Subcutaneous abdominal adipose tissue (tissue), 5 donors: Measurements from ENCODE around the gene TC2N.
A peak's percentile ranks its signal among the peaks of the same experiment; 100 is the strongest.
"Not testable (repeated sequence)": the region's sequence is repeated elsewhere in the genome, so short reads cannot be mapped to it uniquely, and the experiment has no call there.

Experiments
- H3K27ac ChIP-seq: one replicate; pipeline ENCODE4 v1.7.0; 2013; ENCODE audit warnings: low read depth, mild to moderate bottlenecking, inconsistent platforms, low read length, moderate library complexity
- H3K27me3 ChIP-seq, 5 donors: one replicate each; pipeline ENCODE4 v1.7.0; 2013; ENCODE audit warnings: low read length in 5 of 5, inconsistent platforms in 1 of 5; ENCODE audit not compliant: control insufficient read depth in 5 of 5, insufficient read depth in 4 of 5
- H3K36me3 ChIP-seq, 5 donors: one replicate each; pipeline ENCODE4 v1.7.0; 2013; ENCODE audit warnings: low read length in 5 of 5; ENCODE audit not compliant: control insufficient read depth in 5 of 5, insufficient read depth in 5 of 5
- H3K4me1 ChIP-seq, 5 donors: one replicate each; pipeline ENCODE4 v1.7.0; 2013; ENCODE audit warnings: low read length in 5 of 5, mild to moderate bottlenecking in 3 of 5, moderate library complexity in 1 of 5; ENCODE audit not compliant: control insufficient read depth in 5 of 5, insufficient read depth in 5 of 5
- H3K4me3 ChIP-seq, 5 donors: one replicate each; pipeline ENCODE4 v1.7.0; 2013; ENCODE audit warnings: low read length in 5 of 5, low read depth in 1 of 5
- H3K9ac ChIP-seq, 5 donors: one replicate each; pipeline ENCODE4 v1.7.0; 2013; ENCODE audit warnings: low read length in 5 of 5, mild to moderate bottlenecking in 4 of 5, moderate library complexity in 3 of 5
- H3K9me3 ChIP-seq, 5 donors: one replicate each; pipeline ENCODE4 v1.7.0; 2013; ENCODE audit warnings: low read length in 5 of 5; ENCODE audit not compliant: control insufficient read depth in 5 of 5
- donor health status: healthy.
- donor health status: healthy.
- donor health status: healthy.
- donor health status: healthy.
- donor health status: healthy.

The TC2N gene

DNA sequence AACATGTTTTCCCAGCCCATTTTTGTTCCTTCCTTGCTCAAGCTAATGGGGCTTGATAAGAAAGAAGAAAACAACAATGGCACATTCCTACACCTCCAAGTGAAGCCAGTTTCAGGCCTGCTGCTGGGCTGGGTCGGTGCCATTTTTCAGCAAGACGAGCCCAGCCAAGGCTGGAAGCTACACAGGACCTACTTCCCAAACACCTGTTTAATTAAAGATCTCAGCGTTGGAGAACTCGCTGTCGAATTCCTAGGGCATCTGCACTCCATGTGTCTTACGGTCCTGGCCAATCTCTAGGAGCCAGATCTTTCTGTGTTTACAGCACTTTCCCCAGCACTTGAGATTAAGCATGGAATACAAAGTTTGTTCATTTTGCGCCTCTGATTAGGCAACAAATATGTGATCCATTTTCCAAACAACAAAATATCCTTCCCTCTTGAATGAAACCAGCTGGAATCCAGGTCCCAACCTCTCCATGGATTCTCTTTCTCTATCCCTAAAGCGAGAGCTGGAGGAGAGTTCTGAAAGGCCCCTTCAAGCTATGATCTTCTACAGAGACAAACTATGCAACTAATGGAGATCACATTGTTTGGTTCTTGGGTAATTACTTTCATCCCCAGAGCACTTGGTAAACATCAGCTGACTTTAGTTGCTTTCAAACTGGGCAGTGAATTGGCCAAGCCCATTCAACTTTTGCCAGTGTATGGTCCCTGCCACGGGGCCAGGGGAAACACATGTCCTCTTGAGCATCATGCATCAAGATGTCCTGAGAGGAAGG, 34.3 kb upstream of the TC2N start:
- H3K27me3 ChIP-seq = no peaks in the 10 kb centered on the region
- peaks cover 9 to 56% (median 39%) of the 10 kb centered on the region in 5 donors for H3K4me1 ChIP-seq
- H3K36me3 ChIP-seq = no peaks in the 10 kb centered on the region
- H3K9me3 ChIP-seq = no peaks in the 10 kb centered on the region
- peak overlapping the region; percentile 42 for H3K27ac ChIP-seq
- no peak overlapping the region for H3K9ac ChIP-seq
- no peak overlapping the region for H3K4me3 ChIP-seq

DNA sequence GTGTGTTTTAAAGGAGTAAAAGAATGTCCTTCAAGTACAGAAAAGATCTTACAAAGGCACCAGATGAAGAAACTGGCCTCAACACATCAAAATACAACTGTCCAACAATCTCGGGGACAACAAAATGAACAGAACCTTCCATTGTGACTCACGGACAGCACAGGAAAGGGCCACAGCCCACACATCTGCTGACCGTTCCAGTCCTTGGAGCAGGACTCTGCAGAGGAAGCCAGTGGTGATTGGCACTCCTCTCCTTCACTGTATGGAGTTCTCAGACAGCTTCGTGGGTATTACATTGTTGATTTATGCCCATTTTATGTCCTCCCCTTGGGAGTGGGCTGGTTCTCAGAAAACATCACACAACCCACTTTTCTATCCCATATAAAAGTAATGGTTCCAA, 32.5 kb upstream of the TC2N start:
- H3K9me3 ChIP-seq = no peaks in the 10 kb centered on the region

DNA sequence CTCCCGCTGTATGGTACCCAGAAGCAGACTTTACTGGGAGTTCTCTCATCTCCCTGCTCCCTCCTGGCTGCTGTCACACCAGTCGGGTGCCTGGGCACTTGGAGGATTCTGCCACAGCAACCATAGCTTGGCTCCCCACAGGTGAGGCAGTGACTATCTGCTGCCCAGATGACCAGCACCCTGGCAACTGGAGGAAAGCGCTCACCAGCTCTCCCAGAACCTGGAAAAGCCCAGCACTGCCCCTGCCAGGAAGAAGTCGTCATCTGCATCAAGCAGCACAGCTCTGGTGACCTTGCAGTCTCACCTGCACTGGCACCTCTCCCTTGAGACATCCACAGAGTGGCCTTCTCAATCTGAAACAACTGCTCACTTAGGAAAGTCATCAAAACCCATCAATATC, 31.9 kb upstream of the TC2N start:
- H3K4me3 ChIP-seq = no peak overlapping the region
- H3K36me3 ChIP-seq = no peaks in the 10 kb centered on the region
- peaks cover 9 to 62% (median 45%) of the 10 kb centered on the region in 5 donors for H3K4me1 ChIP-seq
- H3K9me3 ChIP-seq = no peaks in the 10 kb centered on the region
- peak overlapping the region; percentile 5 for H3K27ac ChIP-seq
- no peak overlapping the region for H3K9ac ChIP-seq
- no peaks in the 10 kb centered on the region for H3K27me3 ChIP-seq

More for the DNA sequence above, 32.5 kb upstream of the TC2N start:
- H3K9ac ChIP-seq = no peak overlapping the region
- H3K27ac ChIP-seq = no peak overlapping the region
- H3K36me3 ChIP-seq = no peaks in the 10 kb centered on the region
- peaks cover 9 to 62% (median 45%) of the 10 kb centered on the region in 5 donors for H3K4me1 ChIP-seq
- H3K27me3 ChIP-seq = no peaks in the 10 kb centered on the region
- no peak overlapping the region for H3K4me3 ChIP-seq

DNA sequence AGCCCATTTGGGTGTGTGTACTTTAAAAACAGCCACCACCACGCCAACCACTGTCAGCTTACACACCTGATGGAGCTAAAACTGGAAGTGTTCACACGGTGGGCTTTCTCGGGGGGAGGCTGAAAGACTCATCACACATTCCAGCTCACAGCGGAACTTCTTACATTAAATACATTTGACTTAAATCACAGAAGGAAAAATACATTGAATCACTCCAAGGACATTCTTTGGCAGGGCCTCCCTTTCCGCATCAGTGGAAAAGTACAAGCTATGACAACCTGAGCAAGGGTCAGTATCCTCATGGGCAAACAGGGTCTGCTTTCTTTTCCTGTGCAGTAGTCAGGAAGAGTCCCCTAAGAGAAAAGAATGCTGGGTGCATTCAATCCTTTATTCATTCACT, 31.0 kb upstream of the TC2N start:
- Histone ChIP-seq H3K9ac (no peak overlapping the region), H3K4me1 (peaks cover 9 to 62% (median 45%) of the 10 kb centered on the region in 5 donors), H3K9me3 (no peaks in the 10 kb centered on the region), H3K27ac (peak overlapping the region; percentile 63), H3K36me3 (no peaks in the 10 kb centered on the region), H3K4me3 (no peak overlapping the region), H3K27me3 (no peaks in the 10 kb centered on the region)

DNA sequence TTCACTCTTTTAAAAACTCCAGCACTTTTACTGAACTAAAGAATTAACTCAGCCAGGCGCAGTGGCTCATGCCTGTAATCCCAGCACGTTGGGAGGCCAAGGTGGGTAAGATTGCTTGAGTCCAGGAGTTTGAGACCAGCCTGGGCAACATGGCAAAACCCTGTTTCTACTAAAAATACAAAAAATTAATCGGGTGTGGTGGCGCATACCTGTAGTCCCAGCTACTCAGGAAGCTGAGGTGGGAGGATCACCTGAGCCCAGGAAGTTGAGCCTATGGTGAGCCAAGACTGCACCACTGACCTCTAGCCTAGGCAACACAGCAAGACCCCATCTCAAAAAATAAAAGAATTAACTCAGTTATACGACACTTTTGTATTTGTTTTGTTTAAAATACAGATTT, 30.4 kb upstream of the TC2N start:
- not testable (repeated sequence) for H3K27me3 ChIP-seq, H3K36me3 ChIP-seq, H3K4me3 ChIP-seq, H3K9me3 ChIP-seq, H3K9ac ChIP-seq
- Histone ChIP-seq H3K4me1 (peaks cover 9 to 60% (median 46%) of the 10 kb centered on the region in 5 donors), H3K27ac (peak overlapping the region; percentile 63)

DNA sequence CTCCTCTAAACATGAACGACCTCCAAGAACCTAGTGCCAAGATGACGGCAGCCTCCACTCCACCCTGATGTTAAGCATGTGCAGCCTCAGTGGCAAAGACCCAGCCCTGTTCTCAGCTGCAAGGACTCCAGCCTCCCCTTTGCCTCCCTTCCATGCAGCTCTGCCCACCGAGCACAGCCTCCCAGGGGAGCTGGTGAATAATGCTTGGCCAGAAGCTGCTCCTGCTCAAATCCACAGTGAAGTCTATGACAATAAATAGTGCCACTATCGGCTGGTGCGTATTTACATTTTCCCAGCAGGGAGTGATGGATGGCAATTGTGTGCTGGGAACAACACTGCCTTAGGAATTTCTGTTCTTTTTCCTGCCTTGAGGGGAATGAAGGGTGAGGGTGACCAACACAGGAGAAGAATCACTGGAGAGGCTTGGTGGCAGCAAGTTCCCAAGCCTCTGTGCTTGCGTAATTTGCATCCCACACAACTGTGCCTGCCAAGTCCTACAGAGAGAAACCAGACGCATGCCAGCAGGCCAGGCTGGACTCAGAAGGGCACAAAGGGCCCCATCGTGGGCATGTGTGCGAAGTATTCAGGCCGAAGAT, 29.9 kb upstream of the TC2N start:
- Histone ChIP-seq H3K9me3 (no peaks in the 10 kb centered on the region), H3K9ac (no peak overlapping the region), H3K4me3 (peak overlapping the region in 1 of 5 donors; percentile 26), H3K36me3 (no peaks in the 10 kb centered on the region), H3K27me3 (no peaks in the 10 kb centered on the region), H3K27ac (peak overlapping the region; percentile 63), H3K4me1 (peaks cover 9 to 60% (median 47%) of the 10 kb centered on the region in 5 donors)

DNA sequence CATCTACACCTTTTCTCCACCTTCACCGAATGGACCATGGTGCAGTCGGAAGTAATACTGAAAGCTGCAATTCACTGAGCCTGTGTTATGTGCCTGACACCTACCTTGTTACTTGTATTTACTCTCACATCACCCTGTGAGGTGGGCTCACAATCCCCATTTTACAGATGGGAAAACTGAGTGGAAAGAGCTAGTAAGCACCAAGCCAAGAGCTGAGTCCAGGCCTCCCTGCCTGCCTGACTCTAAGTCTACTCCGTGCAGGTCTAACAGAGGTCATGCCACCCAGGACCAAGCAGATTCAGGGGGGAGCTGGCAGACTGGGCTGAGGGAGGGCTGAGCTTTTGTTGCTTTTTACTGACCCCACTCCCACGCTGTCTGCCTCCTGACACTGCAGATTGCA, 29.1 kb upstream of the TC2N start:
- no peaks in the 10 kb centered on the region for H3K27me3 ChIP-seq
- peaks cover 9 to 55% (median 46%) of the 10 kb centered on the region in 5 donors for H3K4me1 ChIP-seq
- no peaks in the 10 kb centered on the region for H3K9me3 ChIP-seq
- no peaks in the 10 kb centered on the region for H3K36me3 ChIP-seq
- peak overlapping the region; percentile 63 for H3K27ac ChIP-seq
- no peak overlapping the region for H3K9ac ChIP-seq
- H3K4me3 ChIP-seq = no peak overlapping the region

DNA sequence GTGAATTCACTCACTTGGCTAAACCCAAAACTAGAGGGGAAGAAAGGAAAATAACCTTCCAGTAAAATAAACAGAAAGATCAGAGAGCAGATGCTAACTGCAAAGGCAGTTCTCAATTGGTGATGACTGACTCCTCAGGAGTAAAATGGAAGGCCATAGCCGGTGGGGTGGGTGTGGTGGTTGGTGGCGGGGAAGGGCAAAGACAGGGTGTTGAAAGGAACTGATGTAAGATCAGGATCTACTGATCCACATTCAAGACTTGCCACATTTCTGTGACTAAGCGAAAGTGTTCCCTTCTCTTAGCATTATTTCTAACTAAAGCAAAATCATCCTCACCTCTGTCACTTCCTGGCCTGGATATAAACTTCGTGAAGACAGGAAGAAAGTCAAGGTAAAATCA, 26.3 kb upstream of the TC2N start:
- peaks cover 12 to 58% (median 47%) of the 10 kb centered on the region in 5 donors for H3K4me1 ChIP-seq
- H3K9me3 ChIP-seq = no peaks in the 10 kb centered on the region
- no peak overlapping the region for H3K4me3 ChIP-seq
- H3K36me3 ChIP-seq = peaks cover 0 to 9% (median 5%) of the 10 kb centered on the region in 5 donors
- H3K9ac ChIP-seq = no peak overlapping the region
- H3K27ac ChIP-seq = no peak overlapping the region
- no peaks in the 10 kb centered on the region for H3K27me3 ChIP-seq

DNA sequence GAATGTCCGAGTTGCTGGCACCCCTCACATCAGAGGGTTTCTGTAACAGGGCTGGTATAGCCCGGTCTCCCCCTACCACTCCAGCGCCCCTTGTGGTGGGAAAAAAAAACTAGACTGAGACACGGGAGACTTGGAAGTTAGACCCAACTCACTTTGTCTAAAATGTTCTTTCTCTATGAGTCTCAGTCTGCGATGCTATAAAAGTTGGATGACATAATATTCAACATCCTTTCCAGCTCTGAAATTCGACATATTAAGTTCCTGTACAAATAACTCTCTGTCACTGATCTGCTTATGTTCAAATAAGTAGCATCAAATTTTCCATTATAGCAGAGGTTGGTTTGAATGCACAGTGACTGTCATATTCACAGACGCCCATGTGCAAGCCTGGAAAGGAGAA, 25.7 kb upstream of the TC2N start:
- Histone ChIP-seq H3K27me3 (no peaks in the 10 kb centered on the region), H3K9me3 (no peaks in the 10 kb centered on the region), H3K4me3 (no peak overlapping the region), H3K36me3 (peaks cover 0 to 9% (median 5%) of the 10 kb centered on the region in 5 donors), H3K4me1 (peaks cover 10 to 55% (median 41%) of the 10 kb centered on the region in 5 donors), H3K9ac (no peak overlapping the region), H3K27ac (no peak overlapping the region)

DNA sequence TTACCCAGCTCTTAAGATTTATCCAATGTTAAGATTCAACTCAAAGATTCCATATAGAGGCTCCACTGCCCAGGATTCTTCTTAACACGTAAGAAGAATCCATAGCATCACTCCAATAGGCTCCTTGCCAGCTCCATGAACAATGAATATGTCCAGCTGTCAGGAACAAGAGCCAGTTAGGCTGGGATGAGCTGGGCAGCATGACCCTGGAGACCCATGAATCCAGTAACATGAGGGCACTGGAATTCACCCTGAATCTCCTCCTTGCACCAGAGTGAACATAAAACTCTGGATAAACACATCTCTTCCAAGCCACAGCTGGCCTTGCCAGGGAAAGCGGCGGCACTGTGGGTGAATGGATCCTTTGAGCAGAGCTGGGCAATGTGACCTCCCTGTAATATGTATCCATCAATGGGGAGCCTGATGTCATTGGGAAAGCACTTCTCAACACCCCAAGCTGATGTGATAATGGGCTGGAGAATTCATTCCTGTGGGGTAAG, 24.4 kb upstream of the TC2N start:
- no peaks in the 10 kb centered on the region for H3K9me3 ChIP-seq
- H3K27me3 ChIP-seq = no peaks in the 10 kb centered on the region
- H3K27ac ChIP-seq = no peak overlapping the region
- no peak overlapping the region for H3K4me3 ChIP-seq
- peaks cover 3 to 43% (median 31%) of the 10 kb centered on the region in 5 donors for H3K4me1 ChIP-seq
- no peak overlapping the region for H3K9ac ChIP-seq
- peaks cover 0 to 11% (median 5%) of the 10 kb centered on the region in 5 donors for H3K36me3 ChIP-seq
